Femur (tissue), 1 donor: ENCODE results near the gene MATN4.

Source experiments
- DNase-seq: peaks from one replicate; pipeline ENCODE4 v3.0.0-alpha.2; 2017

Gene MATN4

DNA sequence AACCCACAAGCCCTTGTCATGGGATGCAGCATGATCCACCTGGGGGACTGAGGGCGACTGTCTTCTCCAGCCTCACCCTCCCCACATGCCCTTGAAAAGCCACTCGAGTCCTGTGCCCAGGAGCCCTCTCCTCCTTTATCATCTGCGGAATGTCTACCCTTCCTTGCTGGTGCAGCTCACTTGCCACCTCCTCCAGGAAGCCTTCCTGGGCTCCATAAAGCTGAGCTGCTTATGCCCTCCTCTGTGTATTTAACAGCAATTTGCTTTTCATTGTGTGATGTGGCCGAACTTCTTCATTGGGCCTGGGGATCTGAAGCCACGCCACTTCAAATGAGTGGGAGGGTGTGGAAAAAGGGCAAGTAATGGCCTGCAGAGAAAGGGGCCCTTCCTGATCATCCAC, 19.2 kb downstream of the MATN4 start:
- DNase-seq, result no peak

DNA sequence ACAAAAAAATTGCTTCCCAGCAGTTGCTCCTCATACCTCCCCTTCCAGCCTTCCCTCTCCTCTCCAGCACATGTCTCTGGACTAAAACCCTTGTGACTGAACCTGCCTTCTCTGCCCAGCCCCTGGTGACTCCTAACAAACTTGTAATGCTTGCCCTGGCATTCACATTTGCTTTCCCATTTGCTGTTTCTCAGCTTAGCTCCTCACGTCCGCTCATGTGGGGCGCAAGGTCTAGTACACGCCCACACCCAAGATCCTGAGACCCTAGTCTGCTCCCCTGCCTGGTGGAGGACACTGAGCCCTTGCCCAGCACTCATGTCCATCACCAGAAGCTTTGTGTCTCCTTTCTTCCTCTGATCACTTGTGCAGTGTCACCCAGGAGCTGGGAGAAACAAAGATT, 19.7 kb downstream of the MATN4 start:
- DNase-seq, result no peak

DNA sequence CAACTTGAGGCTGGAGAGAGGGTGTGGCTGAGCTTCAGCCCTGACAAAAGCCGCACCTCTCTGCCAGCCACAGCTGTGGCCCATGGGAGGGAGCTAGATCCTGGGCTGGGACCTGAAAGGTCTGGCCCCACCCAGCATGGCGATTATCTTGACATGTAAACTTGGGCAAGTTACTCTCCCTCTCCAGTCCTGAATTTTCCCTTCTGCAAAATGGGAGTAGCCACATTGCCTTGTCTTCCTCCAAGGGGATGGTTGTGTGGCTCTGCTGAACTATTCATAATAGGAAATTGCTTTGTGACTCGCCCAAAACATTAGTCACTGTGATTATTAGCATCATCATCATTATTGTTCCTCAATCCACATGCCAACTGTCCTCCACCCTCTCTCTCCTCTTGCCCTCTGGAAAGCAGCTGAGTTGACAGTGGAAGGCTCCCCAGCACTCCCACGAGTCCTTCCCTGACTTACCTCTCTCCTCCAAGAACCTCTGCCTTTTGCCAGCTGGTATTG, 24.5 kb downstream of the MATN4 start:
- DNase-seq, result no peak

DNA sequence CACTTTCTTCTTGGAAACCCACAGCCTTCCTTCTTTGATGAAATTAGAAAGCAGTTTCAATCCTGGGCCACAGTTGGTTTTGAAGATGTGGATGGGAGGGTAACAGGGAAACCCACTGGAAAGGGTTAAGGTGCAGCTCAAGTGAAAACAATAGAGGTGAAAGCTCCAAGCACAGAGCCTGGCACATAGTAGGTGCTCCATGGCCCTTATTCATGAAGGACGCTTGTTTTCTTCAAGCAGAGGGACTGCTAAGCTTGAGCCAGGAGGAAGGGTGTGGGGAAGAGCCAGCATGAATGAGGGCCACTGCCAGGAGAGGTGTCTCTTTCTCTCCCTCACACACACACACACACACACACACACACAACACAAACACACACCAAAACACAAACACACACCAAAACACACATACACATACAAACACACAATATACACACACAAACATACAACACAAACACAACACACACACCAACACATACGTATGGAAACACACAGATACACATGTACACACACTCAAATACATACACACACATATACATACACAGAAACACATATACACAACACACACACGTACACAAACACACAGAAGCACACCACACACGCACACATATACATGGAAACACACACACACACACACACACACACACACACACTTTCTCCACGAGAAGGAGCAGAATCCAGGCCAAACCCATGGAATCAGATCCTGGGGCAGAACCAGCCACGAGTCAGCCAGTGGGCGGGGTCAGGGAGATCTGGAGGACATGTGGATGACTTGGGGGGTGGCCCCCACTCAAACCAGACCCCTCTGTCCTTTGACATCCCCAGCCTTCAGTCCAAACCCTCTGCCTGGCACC, 25.2 kb downstream of the MATN4 start:
- no peak for DNase-seq

DNA sequence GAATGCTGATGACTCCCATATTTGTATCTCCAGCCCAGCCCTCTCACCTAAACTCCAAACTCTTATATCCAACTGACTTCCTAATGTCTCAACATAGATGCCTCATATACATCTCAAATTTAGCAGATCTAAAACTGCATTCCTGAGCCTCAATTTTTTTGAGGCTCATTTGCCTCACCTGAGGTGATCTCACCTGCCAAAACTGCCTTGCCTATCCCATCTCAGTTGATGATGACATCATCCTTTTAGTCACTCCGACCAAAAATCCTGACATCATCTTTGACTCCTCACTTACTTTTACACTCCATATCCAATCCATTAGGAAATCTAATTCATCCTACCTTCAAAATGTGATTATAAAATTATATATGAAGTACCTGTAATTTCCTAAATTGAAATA, 28.1 kb downstream of the MATN4 start:
- DNase-seq, result no peak

DNA sequence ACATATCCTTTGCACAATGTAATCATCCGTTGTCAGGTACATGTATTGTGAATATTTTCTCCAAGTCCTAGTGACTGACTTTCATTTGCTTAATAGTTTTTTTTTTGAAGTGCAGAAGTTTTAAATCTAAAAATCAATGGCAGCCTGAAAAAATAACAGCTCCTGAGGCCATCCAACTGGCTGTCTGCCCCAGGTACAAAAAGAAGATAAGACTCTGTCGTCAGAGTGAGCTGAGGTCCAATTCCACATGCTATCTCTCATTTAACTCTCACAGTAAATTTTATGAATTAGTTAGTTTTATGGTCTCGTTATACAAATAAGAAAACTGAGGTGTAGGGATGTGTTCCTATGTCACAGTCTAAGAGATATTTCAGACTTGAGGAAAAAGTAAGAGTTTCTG, 32.8 kb downstream of the MATN4 start:
- no peak for DNase-seq

DNA sequence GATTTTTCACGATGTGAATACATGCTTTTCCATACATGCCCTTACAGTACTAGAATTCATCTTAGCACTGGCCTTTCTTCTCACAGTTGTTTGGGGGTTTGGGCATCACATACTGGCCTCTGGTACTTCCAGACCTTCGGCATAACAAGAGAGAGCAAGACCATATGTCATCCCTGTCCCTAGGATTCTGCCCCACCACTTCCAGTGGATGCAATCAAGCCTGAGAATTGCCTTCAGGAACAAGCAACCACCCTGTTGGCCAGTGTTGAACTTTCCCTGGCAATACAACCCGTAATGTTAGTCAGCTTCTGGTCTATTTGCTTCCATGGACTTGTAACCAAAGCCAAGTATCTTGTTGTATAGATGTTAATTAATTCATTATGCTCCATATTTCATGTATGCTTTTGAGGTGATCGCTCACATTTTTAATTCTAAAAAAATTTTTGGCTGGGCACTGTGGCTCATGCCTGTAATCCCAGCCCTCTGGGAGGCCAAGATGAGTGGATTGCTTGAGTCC, 38.3 kb downstream of the MATN4 start:
- no peak for DNase-seq

DNA sequence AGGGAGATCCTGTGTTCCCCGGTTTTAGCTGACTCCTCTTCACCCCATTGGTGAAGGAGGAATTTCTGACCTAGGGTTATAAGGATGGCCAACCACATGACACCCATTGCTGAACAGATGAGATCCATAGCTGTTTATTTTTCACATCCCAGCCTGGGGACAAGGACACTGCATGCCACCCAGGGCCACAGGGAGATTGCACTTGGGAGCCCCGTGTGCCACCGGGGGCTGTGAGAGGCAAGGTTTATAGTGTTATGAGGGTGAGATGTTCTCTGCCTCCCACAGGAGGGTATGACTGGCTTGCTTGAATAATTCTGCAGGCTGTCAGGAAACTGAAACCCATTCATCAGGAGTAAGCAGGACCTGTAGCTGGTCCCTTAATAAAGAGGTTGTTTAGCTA, 39.0 kb downstream of the MATN4 start:
- no peak for DNase-seq

DNA sequence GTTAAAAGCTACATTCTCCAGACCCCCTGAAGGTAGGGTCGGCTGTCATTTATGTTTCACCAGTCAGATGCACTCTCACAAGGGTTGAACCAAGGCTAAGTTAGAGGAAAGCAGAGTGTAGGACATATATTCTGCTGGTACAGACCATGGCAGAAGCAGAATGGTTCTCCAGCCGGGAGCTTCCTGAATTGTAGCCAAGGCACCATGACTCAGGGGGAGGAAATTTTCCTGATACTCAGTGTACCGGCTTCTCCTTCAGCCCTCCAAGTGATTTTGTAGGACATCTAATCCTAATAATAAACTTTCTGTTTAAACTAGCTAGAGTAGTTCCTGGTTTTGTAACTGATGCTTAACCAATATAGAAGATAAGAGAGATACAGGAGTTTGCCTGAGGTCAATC, 39.6 kb downstream of the MATN4 start:
- DNase-seq, result no peak

DNA sequence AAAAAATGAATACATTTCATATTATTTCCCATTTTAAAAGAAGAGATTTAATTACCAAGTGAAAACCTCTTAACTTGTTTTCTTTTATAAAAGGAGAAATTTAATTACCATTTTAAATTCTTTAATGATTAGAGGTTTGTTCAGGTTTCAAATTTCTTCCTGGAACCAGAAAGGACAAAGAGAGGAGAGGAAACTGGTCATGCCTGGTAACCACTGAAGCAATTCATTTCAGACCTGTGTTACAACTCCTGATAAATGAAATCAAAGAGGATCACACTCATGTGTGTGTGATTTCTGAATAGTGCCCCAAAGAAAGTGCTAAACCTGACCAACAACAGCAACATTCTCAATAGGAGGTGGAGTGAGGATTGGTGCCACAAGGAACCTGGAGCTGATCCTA, 41.1 kb downstream of the MATN4 start:
- no peak for DNase-seq

DNA sequence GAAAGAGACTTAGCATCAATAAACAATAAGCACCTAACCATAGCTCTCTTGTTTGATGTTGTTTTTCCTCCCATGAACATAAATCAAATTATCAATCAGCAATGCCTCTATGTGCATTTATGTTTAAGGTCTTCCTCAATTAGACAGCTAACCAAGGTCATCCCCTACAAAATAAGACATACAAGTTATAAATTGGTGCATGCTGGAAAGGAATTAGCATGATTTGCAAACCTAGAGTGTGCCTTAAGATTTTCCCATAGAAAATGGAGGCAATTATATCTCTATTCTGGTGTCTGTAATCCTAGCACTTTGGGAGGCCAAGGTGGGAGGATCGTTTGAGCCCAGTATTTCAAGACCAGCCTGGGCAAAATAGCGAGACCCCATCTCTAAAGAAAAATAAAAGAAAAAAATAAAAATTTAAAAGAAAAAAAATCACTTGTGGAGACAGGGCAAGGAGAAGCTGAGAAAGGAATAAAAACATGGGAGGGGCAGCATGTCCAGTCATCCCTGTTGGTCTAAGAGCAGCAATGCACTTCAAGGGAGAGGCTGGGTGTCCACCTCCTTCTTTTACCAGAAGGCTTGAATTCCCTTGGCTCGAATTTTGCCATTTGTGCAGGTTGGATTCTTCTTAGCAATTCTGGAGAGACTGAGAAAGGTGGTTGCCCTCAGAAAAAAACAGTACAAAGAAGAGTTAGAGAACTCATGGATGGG, 44.4 kb downstream of the MATN4 start:
- DNase-seq, result no peak

DNA sequence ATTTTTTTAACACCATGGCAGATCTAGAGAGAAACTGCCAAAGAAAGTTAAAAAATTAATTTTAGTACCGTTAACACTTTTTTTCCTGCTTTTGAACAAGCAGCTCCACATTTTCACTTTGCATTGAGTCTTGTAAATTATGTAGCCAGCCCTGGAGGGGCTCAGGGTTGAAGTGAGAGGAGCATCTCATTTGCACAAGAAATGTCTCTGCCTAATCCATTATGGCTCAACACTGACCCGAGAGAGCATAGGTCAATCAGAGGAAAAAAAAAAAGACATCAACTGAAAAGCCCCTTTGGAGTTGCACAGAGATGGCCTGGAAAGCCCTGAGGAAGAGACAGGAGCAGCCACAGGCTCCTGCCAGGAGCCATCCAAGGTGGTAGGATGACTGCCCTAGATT, 49.4 kb downstream of the MATN4 start:
- DNase-seq, result no peak

DNA sequence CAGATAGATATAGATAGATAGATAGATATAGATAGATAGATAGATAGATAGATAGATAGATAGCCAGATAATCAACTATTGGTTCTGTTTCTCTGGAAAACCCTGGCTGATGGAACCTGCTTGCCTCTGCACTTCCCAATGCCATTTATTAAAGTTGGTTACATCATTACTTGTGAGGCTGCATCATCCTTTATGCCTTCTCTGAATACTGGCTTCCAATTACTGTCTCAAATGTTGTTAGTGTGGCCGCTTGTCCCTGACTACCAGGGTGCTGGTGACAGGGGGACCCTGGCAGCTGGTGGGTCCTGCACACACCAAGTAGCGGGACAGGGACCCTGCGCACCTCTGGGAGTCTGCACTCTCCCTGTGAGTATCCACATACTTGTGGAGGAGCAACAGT, 49.8 kb downstream of the MATN4 start:
- DNase-seq, result no peak

DNA sequence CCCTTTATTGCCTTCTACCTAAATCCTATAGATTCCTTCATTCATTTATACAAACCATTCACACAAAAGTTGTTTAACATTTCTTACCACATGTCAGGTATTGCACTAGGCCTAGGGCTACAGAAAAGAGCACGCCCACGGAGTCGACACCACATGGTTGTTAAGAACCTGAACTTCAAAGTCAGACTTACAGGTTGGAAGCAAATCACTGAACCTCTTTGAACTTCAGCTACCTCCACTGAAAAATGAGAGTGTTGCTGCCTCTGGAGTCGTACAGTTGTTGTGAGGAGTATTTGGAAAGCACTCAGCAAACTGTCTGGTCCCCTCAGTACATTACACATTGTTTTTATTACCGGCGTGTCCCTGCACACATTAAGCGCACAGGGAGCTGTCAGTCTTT, 50.4 kb downstream of the MATN4 start:
- DNase-seq, result no peak

DNA sequence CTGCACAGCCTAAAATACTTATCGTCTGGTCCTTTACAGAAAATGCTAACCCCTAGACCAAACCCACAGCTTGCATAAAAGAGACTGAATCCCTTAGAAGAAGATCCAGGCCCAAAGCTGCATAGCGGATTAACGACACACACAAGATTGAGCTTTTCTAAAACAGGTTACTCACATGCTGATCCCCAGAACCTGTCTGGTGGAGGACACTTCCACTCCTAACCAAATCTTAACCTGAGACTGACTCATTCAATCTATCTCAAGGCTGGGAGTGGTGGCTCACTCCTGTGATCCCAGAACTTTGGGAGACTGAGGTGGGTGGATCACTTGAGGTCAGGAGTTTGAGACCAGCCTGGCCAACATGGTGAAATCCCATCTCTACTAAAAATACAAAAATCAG, 50.9 kb downstream of the MATN4 start:
- DNase-seq, result no peak

DNA sequence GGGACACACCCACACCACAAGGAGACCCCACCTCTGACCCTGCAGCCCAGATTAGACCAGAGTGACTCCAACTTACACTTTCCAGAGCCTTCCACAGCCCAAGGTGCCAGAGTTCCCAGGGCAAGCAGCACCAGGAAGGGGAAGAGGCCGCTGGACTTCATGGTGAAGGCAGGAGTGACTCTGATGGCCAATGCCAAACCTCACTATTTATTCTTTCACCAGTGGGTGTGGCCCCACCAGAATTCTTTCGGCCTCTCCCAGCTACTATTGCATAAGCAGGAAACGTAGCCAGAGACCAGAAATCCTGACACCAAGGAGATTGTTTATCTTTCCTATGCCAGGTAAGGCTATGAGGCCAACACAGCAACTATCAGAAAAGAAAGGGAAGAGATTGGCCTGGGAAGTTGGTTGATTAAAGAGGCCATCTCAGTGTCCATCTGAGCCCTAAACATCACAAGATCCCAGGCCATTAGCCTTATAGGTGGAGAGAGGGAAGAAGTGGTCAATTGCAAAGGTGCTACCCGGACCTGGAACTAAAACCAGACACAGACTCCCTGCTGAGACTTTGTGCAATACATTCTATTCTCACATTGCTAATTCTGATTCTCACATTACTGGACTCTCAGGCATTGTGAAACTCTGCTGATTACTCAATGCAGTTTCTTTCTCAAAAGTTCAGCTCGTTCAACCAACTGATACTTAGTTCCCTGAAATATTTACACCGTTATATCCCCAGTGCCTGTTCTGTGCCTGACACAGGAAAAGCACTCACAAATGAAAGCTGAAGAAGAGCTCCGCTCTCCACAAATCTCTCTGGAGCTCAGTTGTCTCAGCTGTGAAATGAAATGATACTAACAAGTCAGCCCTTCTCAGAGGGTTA, 53.5 kb downstream of the MATN4 start, which contains the start of gene SLPI:
Gene SLPI, minus strand, starts transcription at position 182 of the 880 bp plus-strand sequence. Its CDS starts 21 bp downstream, at position 161.
- DNase-seq, result no peak

DNA sequence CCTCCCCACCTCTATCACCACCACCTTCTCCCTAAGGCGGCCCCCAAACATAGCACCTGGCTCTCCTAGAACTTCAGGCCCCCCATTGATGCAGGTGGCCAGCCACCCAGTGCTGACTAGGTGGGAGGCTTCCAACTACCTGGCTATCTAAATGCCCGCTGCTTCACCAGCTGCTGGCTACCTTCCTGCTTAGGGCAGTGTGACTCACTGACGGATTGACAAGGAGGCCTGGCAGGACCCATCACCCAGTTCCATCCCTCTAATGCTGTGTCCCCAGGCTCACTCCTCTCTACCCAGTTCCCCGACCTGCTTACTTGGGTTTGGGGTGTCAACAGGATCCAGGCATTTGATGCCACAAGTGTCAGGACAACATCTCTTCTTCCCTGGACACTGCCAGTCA, 54.8 kb downstream of the MATN4 start:
- DNase-seq, result no peak

DNA sequence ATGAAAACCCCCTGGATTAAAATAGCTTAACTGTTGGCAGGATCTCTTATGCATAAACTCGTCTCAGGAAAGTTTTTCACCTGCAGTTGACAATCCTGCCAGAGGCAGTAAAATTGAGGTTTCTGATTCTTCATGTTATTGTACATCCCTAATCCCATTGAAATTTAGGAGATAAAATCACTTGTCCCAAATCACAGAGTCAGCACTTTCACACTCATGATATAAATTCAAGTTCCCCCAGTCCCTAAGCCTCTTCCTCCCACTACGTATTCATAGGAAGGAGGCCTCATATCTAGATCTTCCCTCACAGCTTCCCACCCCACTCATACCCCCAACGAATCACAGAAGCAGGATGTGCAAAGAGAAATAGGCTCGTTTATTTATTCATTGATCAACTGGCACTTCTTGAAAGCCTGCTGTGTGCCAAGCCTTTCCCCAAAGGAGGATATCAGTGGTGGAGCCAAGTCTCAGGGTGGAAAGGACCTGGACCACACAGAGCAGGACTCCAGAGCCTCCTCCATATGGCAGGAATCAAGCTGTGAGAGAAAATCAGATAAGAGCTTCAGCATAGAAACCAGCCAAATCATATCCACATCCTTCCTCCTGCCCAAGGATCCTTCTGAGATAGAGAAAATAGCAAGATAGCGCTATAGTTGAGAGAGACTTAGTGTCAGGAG, 56.1 kb downstream of the MATN4 start:
- no peak for DNase-seq

DNA sequence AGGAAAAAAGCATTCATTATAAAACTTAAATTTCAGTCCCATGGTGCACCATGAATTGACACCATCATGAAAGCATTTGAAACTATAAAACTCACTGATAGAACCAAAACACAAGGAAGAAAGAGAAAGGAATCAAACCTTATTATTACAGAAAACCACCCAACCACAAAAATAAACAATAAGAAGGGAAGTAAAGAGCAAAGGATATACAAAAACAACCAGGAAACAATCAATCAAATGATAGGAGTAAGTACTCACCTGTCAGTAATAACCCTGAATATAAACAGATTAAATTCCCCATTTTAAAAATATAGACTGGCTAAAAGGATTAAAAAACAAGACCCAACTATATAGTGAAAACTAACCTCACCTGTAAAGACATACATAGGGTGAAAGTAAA, 59.5 kb downstream of the MATN4 start:
- DNase-seq, result no peak

DNA sequence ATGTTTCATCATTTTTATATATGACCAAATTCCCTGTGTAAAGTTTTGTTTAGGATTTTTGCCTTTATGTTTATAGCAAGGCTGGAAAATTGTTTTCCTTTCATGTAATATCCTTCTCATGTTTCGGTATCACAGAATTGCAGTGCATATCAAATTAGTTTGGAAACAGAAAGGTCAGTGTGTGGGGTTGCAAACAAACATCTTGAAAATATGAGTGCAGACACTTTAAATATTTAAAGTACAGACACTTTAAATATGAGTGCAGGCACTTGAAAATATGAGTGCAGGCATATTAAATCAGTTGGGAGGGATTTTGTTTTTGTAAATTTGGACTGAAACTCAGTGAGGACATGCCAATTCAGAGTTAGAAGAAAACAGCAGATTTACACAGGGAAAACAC, 60.2 kb downstream of the MATN4 start:
- no peak for DNase-seq

DNA sequence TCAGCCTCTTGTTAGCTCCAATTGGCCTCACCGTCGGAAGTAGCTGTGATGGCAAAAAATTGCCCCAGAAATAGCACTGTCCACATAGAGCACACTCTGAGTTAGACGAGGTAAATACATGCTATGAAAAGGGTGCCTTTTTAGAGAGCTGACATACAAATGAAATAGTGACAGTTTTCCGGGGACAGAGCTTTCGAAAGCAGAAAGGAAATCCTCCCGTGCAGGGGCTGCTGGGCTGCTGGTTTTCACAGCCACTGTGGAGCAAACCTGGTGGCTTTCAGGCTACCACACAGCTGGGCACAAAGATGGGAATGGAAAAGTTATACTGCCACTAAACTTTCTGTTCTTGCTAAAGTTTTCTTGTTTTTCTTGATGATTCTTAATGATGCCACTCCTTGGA, 62.0 kb downstream of the MATN4 start:
- no peak for DNase-seq
